Inflammatory macrophage (primary cell): ENCODE measurements around the gene HJURP.
"Not testable (repeated sequence)": the region's sequence is repeated elsewhere in the genome, so short reads cannot be mapped to it uniquely, and the experiment has no call there.

Source experiments
- DNase-seq, 2 donors: peaks; one replicate each; pipeline ENCODE4 v3.0.0-alpha.2; 2020 to 2022
- total RNA-seq, 18 experiments: gene quantifications; one replicate each; lab custom pipeline; 2026; ENCODE audit warnings: mixed read lengths in 6 of 18, inconsistent platforms in 2 of 18; lab: John Stamatoyannopoulos, UW

Gene HJURP
- total RNA-seq = 3.5 to 26.2 (median 10.9) reads per million in 18 experiments

GRCh38 chr2:233854241-233854981 is at the start of gene HJURP:
TSS of gene HJURP (minus strand) at chr2:233854535. CDS start at chr2:233854500, 35 bp downstream.
- DNase-seq = peak; percentile 94 to 95

GRCh38 chr2:233901884-233902283 is 47.5 kb upstream of the HJURP start:
- no peak for DNase-seq

GRCh38 chr2:233901367-233901766 is 47.0 kb upstream of the HJURP start:
- no peak for DNase-seq

GRCh38 chr2:233896253-233896652 is 41.9 kb upstream of the HJURP start:
- DNase-seq = not testable (repeated sequence)

- no peak for DNase-seq
These were observed 38.5 kb upstream of the HJURP start for GRCh38 chr2:233892793-233893192.

GRCh38 chr2:233882353-233882752 is 28.0 kb upstream of the HJURP start:
- no peak for DNase-seq

- DNase-seq = peak; percentile 15 to 25
These were observed 17.8 kb upstream of the HJURP start for GRCh38 chr2:233872125-233872524.

GRCh38 chr2:233871432-233871831 is 17.1 kb upstream of the HJURP start:
- DNase-seq = no peak

GRCh38 chr2:233867993-233868532 is 13.7 kb upstream of the HJURP start, which contains the start of gene MSL3B:
TSS of gene MSL3B (minus strand) at chr2:233868386.
- peak; percentile 61 to 70 for DNase-seq

- DNase-seq = no peak
These were observed 12.1 kb upstream of the HJURP start for GRCh38 chr2:233866479-233866878.

GRCh38 chr2:233865838-233866237 is 11.5 kb upstream of the HJURP start:
- no peak for DNase-seq

- no peak for DNase-seq
These were observed 8.0 kb upstream of the HJURP start for GRCh38 chr2:233862261-233862768.

- DNase-seq = no peak
These were observed 4.0 kb upstream of the HJURP start for GRCh38 chr2:233858331-233858730.

- peak; percentile 33 to 50 for DNase-seq
These were observed 3.3 kb upstream of the HJURP start for GRCh38 chr2:233857511-233858141.

- DNase-seq = no peak
These were observed 1.8 kb upstream of the HJURP start for GRCh38 chr2:233856184-233856583.

GRCh38 chr2:233855345-233855744 is 1.0 kb upstream of the HJURP start:
- no peak for DNase-seq

- DNase-seq = no peak
These were observed 473 bp downstream of the HJURP start for GRCh38 chr2:233853883-233854240.

GRCh38 chr2:233853353-233853752 is 982 bp downstream of the HJURP start:
- no peak for DNase-seq

- DNase-seq = peak; percentile 56 to 68
These were observed 2.3 kb downstream of the HJURP start for GRCh38 chr2:233852056-233852455.

GRCh38 chr2:233851169-233851568 is 3.2 kb downstream of the HJURP start:
- no peak for DNase-seq

- DNase-seq = no peak
These were observed 3.6 kb downstream of the HJURP start for GRCh38 chr2:233850745-233851144.

GRCh38 chr2:233849607-233850271 is 4.6 kb downstream of the HJURP start:
- DNase-seq = no peak

GRCh38 chr2:233848276-233848675 is 6.1 kb downstream of the HJURP start:
- no peak for DNase-seq
